OCI-LY7 (cell line): Measurements from ENCODE around the gene CCSER2. TPM values are rescaled to one million over a fixed set of nuclear protein-coding genes. Genes with fewer than 3 reads are reported as not detected.

Source experiments
- BruUV-seq: library from RNA; stranded (reverse); fragments of 400-500 nt; replicated peaks from 2 replicates; lab custom pipeline; 2021; lab: Mats Ljungman, UMichigan
- CTCF ChIA-PET: fragments of 300-600 bp; sonication (Branson Sonifier 250); formaldehyde crosslinking; loops from one replicate; lab custom pipeline; 2022; ENCODE audit warnings: antibody characterized with exemption; ENCODE audit not compliant: unreplicated experiment; lab: Charles Lee
- POLR2A ChIA-PET: fragments of 300-600 bp; sonication (Branson Sonifier 250); formaldehyde crosslinking; loops from one replicate; lab custom pipeline; 2022; ENCODE audit warnings: antibody characterized with exemption; lab: Charles Lee
- DNase-seq: peaks from one replicate; pipeline ENCODE4 v3.0.0-alpha.2; 2015; ENCODE audit warnings: low spot score
- H2AFZ ChIP-seq: fragments of 200-600 bp; sonication (generic), shearing (Covaris generic); 2 replicates; pipeline ENCODE4 v1.6.1; 2014; ENCODE audit warnings: mild to moderate bottlenecking, antibody characterized with exemption, low read length, moderate library complexity
- H3K27ac ChIP-seq: fragments of 200-600 bp; sonication (generic); 2 replicates; pipeline ENCODE4 v1.5.1; 2014; ENCODE audit warnings: mixed run types, low read depth, mild to moderate bottlenecking, moderate library complexity, low read length, inconsistent platforms; ENCODE audit not compliant: poor library complexity, severe bottlenecking
- H3K36me3 ChIP-seq: fragments of 200-600 bp; sonication (generic); 2 replicates; pipeline ENCODE4 v1.6.1; 2014; ENCODE audit warnings: mild to moderate bottlenecking, antibody characterized with exemption, low read length, moderate library complexity, mixed read lengths; ENCODE audit not compliant: insufficient read depth
- H3K4me1 ChIP-seq: fragments of 200-600 bp; sonication (generic); 2 replicates; pipeline ENCODE4 v1.5.1; 2014; ENCODE audit warnings: mild to moderate bottlenecking, low read length; ENCODE audit not compliant: insufficient read depth, poor library complexity, severe bottlenecking
- H3K4me2 ChIP-seq: fragments of 200-600 bp; sonication (generic); 2 replicates; pipeline ENCODE4 v1.6.1; 2014; ENCODE audit warnings: mild to moderate bottlenecking, low read length
- H3K4me3 ChIP-seq: fragments of 200-600 bp; sonication (generic); 2 replicates; pipeline ENCODE4 v1.5.1; 2014; ENCODE audit warnings: mild to moderate bottlenecking, low read depth, low read length; ENCODE audit not compliant: poor library complexity, severe bottlenecking
- H3K79me2 ChIP-seq: fragments of 200-600 bp; sonication (generic); 2 replicates; pipeline ENCODE4 v1.6.1; 2016; ENCODE audit warnings: low read depth, mild to moderate bottlenecking, low read length, moderate library complexity, mixed read lengths; ENCODE audit not compliant: insufficient read depth
- H3K9me2 ChIP-seq: fragments of 200-600 bp; sonication (generic); 2 replicates; pipeline ENCODE4 v1.6.1; 2016; ENCODE audit warnings: mild to moderate bottlenecking, low read length, mixed read lengths; ENCODE audit not compliant: insufficient read depth
- H3K9me3 ChIP-seq: fragments of 200-600 bp; sonication (generic); 2 replicates; pipeline ENCODE4 v1.6.1; 2014; ENCODE audit warnings: mild to moderate bottlenecking, mixed run types, low read length, mixed read lengths
- H4K20me1 ChIP-seq: fragments of 200-600 bp; sonication (generic); 2 replicates; pipeline ENCODE4 v1.6.1; 2014; ENCODE audit warnings: mild to moderate bottlenecking, antibody characterized with exemption, low read length, moderate library complexity, mixed read lengths; ENCODE audit not compliant: insufficient read depth
- CTCF ChIP-seq: fragments of 200-600 bp; sonication (generic); conservative IDR thresholded peaks from 2 replicates; pipeline ENCODE4 v1.5.1; 2014; ENCODE audit warnings: mild to moderate bottlenecking, antibody characterized with exemption, low read length, moderate library complexity, mixed read lengths
- EZH2phosphoT487 ChIP-seq: fragments of 200-600 bp; sonication (generic); IDR thresholded peaks from 2 replicates; pipeline ENCODE4 v1.6.1; 2018; ENCODE audit warnings: low read depth, borderline replicate concordance, mild to moderate bottlenecking, mixed run types, antibody characterized with exemption, low read length, moderate library complexity, mixed read lengths
- intact Hi-C: fragments of 100-400 bp; cut with micrococcal nuclease; formaldehyde crosslinking; loops from one replicate; pipeline ENCODE4 v1.10.0; 2022; ENCODE audit not compliant: unreplicated experiment
- total RNA-seq, 2 experiments: library from RNA; depleted of rRNA in 1 of 2; stranded (reverse); fragments of >200 nt in 1 of 2; shearing (Covaris generic) in 1 of 2; gene quantifications; 2 replicates each; pipeline ENCODE4 v1.2.3, GENCODE V29; 2014 to 2022

CCSER2 gene
- total RNA-seq, 2 experiments from 2014 or later = 15.9 to 30.1 TPM

- TF ChIP-seq CTCF (no peak), EZH2phosphoT487 (no peak)
- no peak overlapping the region for H3K4me2 ChIP-seq
- intact Hi-C loops = no loop called here
- no peak overlapping the region for H3K27ac ChIP-seq
- H3K9me3 ChIP-seq = no peaks in the 10 kb centered on the region
- H3K9me2 ChIP-seq = no peaks in the 10 kb centered on the region
- H3K4me3 ChIP-seq = no peak overlapping the region
- H3K4me1 ChIP-seq = no peaks in the 10 kb centered on the region
- H3K79me2 ChIP-seq = no peaks in the 10 kb centered on the region
- no peak overlapping the region for H2AFZ ChIP-seq
- POLR2A ChIA-PET = no interaction called here
- CTCF ChIA-PET = no interaction called here
- DNase-seq = no peak
- no peaks in the 10 kb centered on the region for H4K20me1 ChIP-seq
- no TSS peak for BruUV-seq
- no peaks in the 10 kb centered on the region for H3K36me3 ChIP-seq
Measured at GRCh38 chr10:84397735-84398144, 69.4 kb downstream of the CCSER2 start.

- Histone ChIP-seq H3K27ac (no peak overlapping the region), H3K4me1 (no peaks in the 10 kb centered on the region), H3K9me2 (no peaks in the 10 kb centered on the region), H3K36me3 (no peaks in the 10 kb centered on the region), H3K4me2 (no peak overlapping the region), H4K20me1 (no peaks in the 10 kb centered on the region), H3K79me2 (no peaks in the 10 kb centered on the region), H3K4me3 (no peak overlapping the region), H3K9me3 (no peaks in the 10 kb centered on the region), H2AFZ (no peak overlapping the region)
- TF ChIP-seq CTCF (no peak), EZH2phosphoT487 (no peak)
- BruUV-seq = no TSS peak
- intact Hi-C loops = no loop called here
- DNase-seq = no peak
- ChIA-PET POLR2A (no interaction called here), CTCF (no interaction called here)
Measured at GRCh38 chr10:84398696-84399095, 70.3 kb downstream of the CCSER2 start.

- no peaks in the 10 kb centered on the region for H3K9me3 ChIP-seq
- H3K36me3 ChIP-seq = no peaks in the 10 kb centered on the region
- no TSS peak for BruUV-seq
- ChIA-PET POLR2A (no interaction called here), CTCF (no interaction called here)
- no peak overlapping the region for H2AFZ ChIP-seq
- no peaks in the 10 kb centered on the region for H4K20me1 ChIP-seq
- no peak overlapping the region for H3K27ac ChIP-seq
- no peak for DNase-seq
- no peak overlapping the region for H3K4me3 ChIP-seq
- intact Hi-C loops = no loop called here
- no peaks in the 10 kb centered on the region for H3K79me2 ChIP-seq
- no peaks in the 10 kb centered on the region for H3K9me2 ChIP-seq
- no peak overlapping the region for H3K4me2 ChIP-seq
- no peaks in the 10 kb centered on the region for H3K4me1 ChIP-seq
- no peak for TF ChIP-seq CTCF
- no peak for TF ChIP-seq EZH2phosphoT487
Measured at GRCh38 chr10:84401854-84402611, 73.6 kb downstream of the CCSER2 start.
